Panc1 (cell line): Measurements from ENCODE around the gene NWD2. TPM values are rescaled to one million over a fixed set of nuclear protein-coding genes. Genes with fewer than 3 reads are reported as not detected.

Experiments used
- ATAC-seq: fragments of 200-7000 bp; cut with Tn5 transposase; 2 replicates; pipeline ENCODE4 v1.9.1; 2020; ENCODE audit warnings: mild to moderate bottlenecking, moderate library complexity
- BruUV-seq: library from RNA; stranded (reverse); fragments of 400-500 nt; replicated peaks from 2 replicates; lab custom pipeline; 2021; lab: Mats Ljungman, UMichigan
- CTCF ChIA-PET: fragments of 300-600 bp; sonication (Branson Sonifier 250); formaldehyde crosslinking; loops from one replicate; lab custom pipeline; 2022; ENCODE audit warnings: antibody characterized with exemption; lab: Charles Lee
- POLR2A ChIA-PET: fragments of 300-600 bp; sonication (Branson Sonifier 250); formaldehyde crosslinking; loops from one replicate; lab custom pipeline; 2022; ENCODE audit warnings: antibody characterized with exemption; lab: Charles Lee
- DNase-seq: peaks from one replicate; pipeline ENCODE4 v3.0.0-alpha.2; 2010; ENCODE audit warnings: low read depth, low spot score
- H3K27ac ChIP-seq: 2 replicates; pipeline ENCODE4 v1.5.1; 2011; ENCODE audit warnings: mild to moderate bottlenecking, low read length, inconsistent platforms
- H3K27me3 ChIP-seq: fragments of 200-500 bp; sonication (Bioruptor generic); 2 replicates; pipeline ENCODE4 v1.6.0; 2014; ENCODE audit warnings: low read length, inconsistent platforms; ENCODE audit not compliant: control insufficient read depth, insufficient read depth
- H3K36me3 ChIP-seq: fragments of 200-500 bp; sonication (Bioruptor generic); 2 replicates; pipeline ENCODE4 v1.5.1; 2014; ENCODE audit warnings: inconsistent platforms, mild to moderate bottlenecking, low read length, moderate library complexity; ENCODE audit not compliant: control insufficient read depth, insufficient read depth
- H3K4me1 ChIP-seq: 2 replicates; pipeline ENCODE4 v1.5.1; 2011; ENCODE audit warnings: inconsistent platforms, mild to moderate bottlenecking, low read length, moderate library complexity; ENCODE audit not compliant: control insufficient read depth, insufficient read depth
- H3K4me3 ChIP-seq, 2 experiments: 2 replicates each; pipeline ENCODE4 v1.5.1; 2011 to 2012; ENCODE audit warnings: low read depth in 2 of 2, low read length in 2 of 2, mild to moderate bottlenecking in 2 of 2, inconsistent platforms in 1 of 2, moderate library complexity in 1 of 2
- H3K9me3 ChIP-seq: fragments of 200-500 bp; sonication (Bioruptor generic); 2 replicates; pipeline ENCODE4 v1.5.1; 2014; ENCODE audit warnings: low read depth, mild to moderate bottlenecking, inconsistent platforms, low read length, moderate library complexity; ENCODE audit not compliant: control insufficient read depth, insufficient read depth
- POLR2AphosphoS5 ChIP-seq: IDR thresholded peaks from 2 replicates; pipeline ENCODE4 v1.6.1; 2012; ENCODE audit warnings: mild to moderate bottlenecking, low read depth, low read length, moderate library complexity
- SIN3A ChIP-seq: IDR thresholded peaks from 2 replicates; pipeline ENCODE4 v1.6.1; 2012; ENCODE audit warnings: low read depth, mild to moderate bottlenecking, low read length, moderate library complexity, borderline replicate concordance; ENCODE audit not compliant: insufficient read depth
- TCF7L2 ChIP-seq: IDR thresholded peaks from 2 replicates; pipeline ENCODE4 v1.6.1; 2011; ENCODE audit warnings: mild to moderate bottlenecking, low read depth, low read length, inconsistent platforms
- in situ Hi-C: cut with HindIII; loops from 2 replicates; pipeline ENCODE4 v1.10.0; 2016; ENCODE audit warnings: low sequenced_read_pairs, low pct_unique_long_range_greater_than_20kb
- intact Hi-C: fragments of 100-400 bp; cut with micrococcal nuclease; formaldehyde crosslinking; loops from one replicate; pipeline ENCODE4 v1.10.0; 2022; ENCODE audit not compliant: unreplicated experiment
- total RNA-seq: library from RNA; stranded (reverse); gene quantifications from one replicate; pipeline ENCODE4 v1.2.1, GENCODE V29; 2021; ENCODE audit not compliant: unreplicated experiment
- TF ChIP-seq, protein P1 (sequence below): fragments of 450-650 bp; IDR thresholded peaks from 2 replicates; pipeline ENCODE4 v1.5.1; 2017; ENCODE audit warnings: mild to moderate bottlenecking
- TF ChIP-seq, protein P2 (sequence below), 2 experiments: IDR thresholded peaks; 2 replicates each; pipeline ENCODE4 v1.6.1; 2011 to 2012; ENCODE audit warnings: low read depth in 2 of 2, control low read depth in 1 of 2, low read length in 1 of 2, mild to moderate bottlenecking in 1 of 2, moderate library complexity in 1 of 2; ENCODE audit not compliant: insufficient read depth in 1 of 2

The NWD2 gene
- total RNA-seq, 1 experiment from 2014 or later: not detected

DNA sequence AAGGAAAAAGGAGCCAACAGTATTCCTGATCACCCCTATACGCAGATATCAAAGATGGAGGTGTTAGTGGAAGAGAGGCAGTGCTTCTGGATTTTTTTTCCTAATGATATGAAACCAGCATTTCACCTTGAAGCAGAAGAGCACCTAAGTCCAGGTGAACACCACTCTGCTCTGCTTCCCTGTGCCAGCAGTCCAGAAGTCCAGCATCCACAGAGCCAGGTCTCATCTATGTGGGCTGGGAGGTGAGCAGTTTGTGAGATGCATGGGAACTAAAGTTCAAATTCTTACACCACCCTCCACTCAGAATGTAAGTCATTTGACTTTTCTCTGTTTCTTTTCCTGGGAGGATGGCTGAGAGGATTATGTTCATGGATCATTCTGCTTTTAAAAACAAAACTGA, 239.1 kb downstream of the NWD2 start:
- ATAC-seq: no peak
- POLR2A ChIA-PET: no interaction called here
- BruUV-seq: no TSS peak
- H3K4me3 ChIP-seq: no peak overlapping the region
- no peaks in the 10 kb centered on the region for H3K36me3 ChIP-seq
- no peak overlapping the region for H3K27ac ChIP-seq
- H3K27me3 ChIP-seq: no peaks in the 10 kb centered on the region
- TF ChIP-seq, protein P1, sequence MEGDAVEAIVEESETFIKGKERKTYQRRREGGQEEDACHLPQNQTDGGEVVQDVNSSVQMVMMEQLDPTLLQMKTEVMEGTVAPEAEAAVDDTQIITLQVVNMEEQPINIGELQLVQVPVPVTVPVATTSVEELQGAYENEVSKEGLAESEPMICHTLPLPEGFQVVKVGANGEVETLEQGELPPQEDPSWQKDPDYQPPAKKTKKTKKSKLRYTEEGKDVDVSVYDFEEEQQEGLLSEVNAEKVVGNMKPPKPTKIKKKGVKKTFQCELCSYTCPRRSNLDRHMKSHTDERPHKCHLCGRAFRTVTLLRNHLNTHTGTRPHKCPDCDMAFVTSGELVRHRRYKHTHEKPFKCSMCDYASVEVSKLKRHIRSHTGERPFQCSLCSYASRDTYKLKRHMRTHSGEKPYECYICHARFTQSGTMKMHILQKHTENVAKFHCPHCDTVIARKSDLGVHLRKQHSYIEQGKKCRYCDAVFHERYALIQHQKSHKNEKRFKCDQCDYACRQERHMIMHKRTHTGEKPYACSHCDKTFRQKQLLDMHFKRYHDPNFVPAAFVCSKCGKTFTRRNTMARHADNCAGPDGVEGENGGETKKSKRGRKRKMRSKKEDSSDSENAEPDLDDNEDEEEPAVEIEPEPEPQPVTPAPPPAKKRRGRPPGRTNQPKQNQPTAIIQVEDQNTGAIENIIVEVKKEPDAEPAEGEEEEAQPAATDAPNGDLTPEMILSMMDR: no peak
- TF ChIP-seq, protein P2, sequence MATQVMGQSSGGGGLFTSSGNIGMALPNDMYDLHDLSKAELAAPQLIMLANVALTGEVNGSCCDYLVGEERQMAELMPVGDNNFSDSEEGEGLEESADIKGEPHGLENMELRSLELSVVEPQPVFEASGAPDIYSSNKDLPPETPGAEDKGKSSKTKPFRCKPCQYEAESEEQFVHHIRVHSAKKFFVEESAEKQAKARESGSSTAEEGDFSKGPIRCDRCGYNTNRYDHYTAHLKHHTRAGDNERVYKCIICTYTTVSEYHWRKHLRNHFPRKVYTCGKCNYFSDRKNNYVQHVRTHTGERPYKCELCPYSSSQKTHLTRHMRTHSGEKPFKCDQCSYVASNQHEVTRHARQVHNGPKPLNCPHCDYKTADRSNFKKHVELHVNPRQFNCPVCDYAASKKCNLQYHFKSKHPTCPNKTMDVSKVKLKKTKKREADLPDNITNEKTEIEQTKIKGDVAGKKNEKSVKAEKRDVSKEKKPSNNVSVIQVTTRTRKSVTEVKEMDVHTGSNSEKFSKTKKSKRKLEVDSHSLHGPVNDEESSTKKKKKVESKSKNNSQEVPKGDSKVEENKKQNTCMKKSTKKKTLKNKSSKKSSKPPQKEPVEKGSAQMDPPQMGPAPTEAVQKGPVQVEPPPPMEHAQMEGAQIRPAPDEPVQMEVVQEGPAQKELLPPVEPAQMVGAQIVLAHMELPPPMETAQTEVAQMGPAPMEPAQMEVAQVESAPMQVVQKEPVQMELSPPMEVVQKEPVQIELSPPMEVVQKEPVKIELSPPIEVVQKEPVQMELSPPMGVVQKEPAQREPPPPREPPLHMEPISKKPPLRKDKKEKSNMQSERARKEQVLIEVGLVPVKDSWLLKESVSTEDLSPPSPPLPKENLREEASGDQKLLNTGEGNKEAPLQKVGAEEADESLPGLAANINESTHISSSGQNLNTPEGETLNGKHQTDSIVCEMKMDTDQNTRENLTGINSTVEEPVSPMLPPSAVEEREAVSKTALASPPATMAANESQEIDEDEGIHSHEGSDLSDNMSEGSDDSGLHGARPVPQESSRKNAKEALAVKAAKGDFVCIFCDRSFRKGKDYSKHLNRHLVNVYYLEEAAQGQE (IDR thresholded peaks at IDR 0.05; ENCODE audit: insufficient read depth in 1 of 2, low read depth in 2 of 2, low read length in 1 of 2): no peak
- TF ChIP-seq SIN3A (no peak), POLR2AphosphoS5 (no peak), TCF7L2 (no peak)
- CTCF ChIA-PET: no interaction called here
- H3K9me3 ChIP-seq: no peaks in the 10 kb centered on the region
- no peaks in the 10 kb centered on the region for H3K4me1 ChIP-seq
- in situ Hi-C loops (no loop called here), intact Hi-C loops (no loop called here)
- no peak for DNase-seq

DNA sequence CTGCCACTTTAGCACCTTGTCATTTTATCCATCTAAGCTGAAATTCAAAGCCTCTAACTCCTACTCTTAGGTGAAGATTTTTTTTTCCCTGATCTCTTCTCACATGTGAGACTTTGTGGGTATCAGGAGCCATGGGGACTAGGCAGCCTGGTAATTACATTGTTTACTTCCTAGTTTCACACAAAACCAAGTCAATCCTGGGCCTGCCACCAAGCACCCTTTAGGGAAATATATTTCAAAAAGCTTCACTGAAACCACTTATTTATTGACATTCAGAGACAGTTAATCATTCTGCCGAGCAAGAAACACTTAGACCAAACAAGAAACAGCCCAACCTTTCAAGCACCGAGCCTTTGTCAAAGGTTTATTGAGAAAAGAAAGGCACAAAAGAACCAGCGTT, 241.6 kb downstream of the NWD2 start:
- BruUV-seq: no TSS peak

More for the DNA sequence above, 241.6 kb downstream of the NWD2 start:
- Histone ChIP-seq H3K27me3 (no peaks in the 10 kb centered on the region), H3K9me3 (no peaks in the 10 kb centered on the region), H3K4me3 (no peak overlapping the region), H3K27ac (no peak overlapping the region), H3K36me3 (no peaks in the 10 kb centered on the region), H3K4me1 (no peaks in the 10 kb centered on the region)
- DNase-seq: no peak
- ATAC-seq: no peak
- intact Hi-C loops (no loop called here), in situ Hi-C loops (no loop called here)
- POLR2A ChIA-PET: no interaction called here
- TF ChIP-seq, protein P2 (IDR thresholded peaks at IDR 0.05; ENCODE audit: insufficient read depth in 1 of 2, low read depth in 2 of 2, low read length in 1 of 2): no peak
- TF ChIP-seq SIN3A (no peak), TCF7L2 (no peak)
- TF ChIP-seq, protein P1: no peak
- CTCF ChIA-PET: no interaction called here
